Activated CD8-positive, alpha-beta T cell treated with anti-CD3 and anti-CD28 coated beads for 36 hours (primary cell): ENCODE results near the gene AOPEP. TPM values are rescaled to one million over a fixed set of nuclear protein-coding genes. Genes with fewer than 3 reads are reported as not detected.
A peak's percentile ranks its signal among the peaks of the same experiment; 100 is the strongest.

Experiments
- ATAC-seq: fragments of 200-7000 bp; cut with Tn5 transposase; one replicate; pipeline ENCODE4 v1.10.0; 2021; ENCODE audit warnings: mild to moderate bottlenecking, moderate library complexity
- CTCF ChIA-PET: fragments of 350-600 bp; sonication (Branson Sonifier 250); formaldehyde crosslinking; loops from one replicate; lab custom pipeline; 2021; ENCODE audit warnings: antibody characterized with exemption; lab: Charles Lee
- POLR2A ChIA-PET: fragments of 350-600 bp; sonication (Branson Sonifier 250); formaldehyde crosslinking; loops from one replicate; lab custom pipeline; 2021; ENCODE audit warnings: antibody characterized with exemption; lab: Charles Lee
- DNase-seq: peaks from one replicate; pipeline ENCODE4 v3.0.0-alpha.2; 2020
- H3K27ac Mint-ChIP-seq: one replicate; pipeline ENCODE4 v1.8.0; 2021; ENCODE audit warnings: mild to moderate bottlenecking, mixed read lengths
- H3K27me3 Mint-ChIP-seq: one replicate; pipeline ENCODE4 v1.8.0; 2021; ENCODE audit warnings: mixed read lengths
- H3K36me3 Mint-ChIP-seq: one replicate; pipeline ENCODE4 v1.8.0; 2021; ENCODE audit warnings: low read depth, mixed read lengths
- H3K4me1 Mint-ChIP-seq: one replicate; pipeline ENCODE4 v1.8.0; 2021; ENCODE audit warnings: low read depth, mixed read lengths
- H3K4me3 Mint-ChIP-seq: one replicate; pipeline ENCODE4 v1.8.0; 2021; ENCODE audit warnings: mild to moderate bottlenecking, moderate library complexity, mixed read lengths
- H3K9me3 Mint-ChIP-seq: one replicate; pipeline ENCODE4 v1.8.0; 2021; ENCODE audit warnings: mixed read lengths
- intact Hi-C: fragments of 100-400 bp; cut with micrococcal nuclease; formaldehyde crosslinking; loops from one replicate; pipeline ENCODE4 v1.10.0; 2022
- microRNA-seq: library from miRNA; unstranded; fragments of <30 nt; microRNA quantifications from one replicate; pipeline ENCODE4 v1.2.0, GENCODE V29; 2022; ENCODE audit warnings: borderline microRNAs expressed, borderline replicate concordance
- total RNA-seq, 2 experiments: library from RNA; stranded (reverse); gene quantifications; one replicate each; pipeline ENCODE4 v1.2.3, GENCODE V29; 2021
- TF ChIP-seq, protein P1 (sequence below): fragments of 200-600 bp; IDR thresholded peaks from one replicate; pipeline ENCODE4 v1.8.0; 2022; ENCODE audit warnings: antibody characterized with exemption, mild to moderate bottlenecking

Gene AOPEP
- total RNA-seq, 2 experiments from 2014 or later, result 7.1 to 8.7 TPM

DNA sequence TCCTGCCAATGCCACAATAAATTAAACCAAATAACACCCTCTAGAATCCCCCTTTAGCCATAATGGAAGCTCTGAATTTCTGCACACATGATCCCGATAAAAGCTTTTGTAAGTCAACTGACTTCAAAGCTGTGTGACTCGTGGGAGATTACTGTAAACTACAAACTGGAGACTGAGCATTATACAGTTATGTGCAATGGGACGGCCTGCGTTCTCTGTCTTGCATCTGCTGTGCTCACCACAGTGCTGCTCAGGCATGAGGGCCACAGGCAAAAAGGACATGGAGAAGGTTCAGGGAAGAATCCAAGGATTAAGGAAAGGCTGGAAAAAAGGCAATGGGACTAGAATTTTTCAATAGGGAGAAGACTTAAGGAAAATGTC lies 406.8 kb downstream of the AOPEP start:
- intact Hi-C loops, result no loop called here
- ChIA-PET CTCF (no interaction called here), POLR2A (no interaction called here)
- DNase-seq (no peak), ATAC-seq (no peak)
- Mint-ChIP-seq H3K4me3 (no peak overlapping the region), H3K9me3 (no peaks in the 10 kb centered on the region), H3K27me3 (no peaks in the 10 kb centered on the region), H3K36me3 (no peaks in the 10 kb centered on the region), H3K4me1 (no peaks in the 10 kb centered on the region), H3K27ac (no peak overlapping the region)
- TF ChIP-seq, protein P1, sequence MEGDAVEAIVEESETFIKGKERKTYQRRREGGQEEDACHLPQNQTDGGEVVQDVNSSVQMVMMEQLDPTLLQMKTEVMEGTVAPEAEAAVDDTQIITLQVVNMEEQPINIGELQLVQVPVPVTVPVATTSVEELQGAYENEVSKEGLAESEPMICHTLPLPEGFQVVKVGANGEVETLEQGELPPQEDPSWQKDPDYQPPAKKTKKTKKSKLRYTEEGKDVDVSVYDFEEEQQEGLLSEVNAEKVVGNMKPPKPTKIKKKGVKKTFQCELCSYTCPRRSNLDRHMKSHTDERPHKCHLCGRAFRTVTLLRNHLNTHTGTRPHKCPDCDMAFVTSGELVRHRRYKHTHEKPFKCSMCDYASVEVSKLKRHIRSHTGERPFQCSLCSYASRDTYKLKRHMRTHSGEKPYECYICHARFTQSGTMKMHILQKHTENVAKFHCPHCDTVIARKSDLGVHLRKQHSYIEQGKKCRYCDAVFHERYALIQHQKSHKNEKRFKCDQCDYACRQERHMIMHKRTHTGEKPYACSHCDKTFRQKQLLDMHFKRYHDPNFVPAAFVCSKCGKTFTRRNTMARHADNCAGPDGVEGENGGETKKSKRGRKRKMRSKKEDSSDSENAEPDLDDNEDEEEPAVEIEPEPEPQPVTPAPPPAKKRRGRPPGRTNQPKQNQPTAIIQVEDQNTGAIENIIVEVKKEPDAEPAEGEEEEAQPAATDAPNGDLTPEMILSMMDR, result no peak

DNA sequence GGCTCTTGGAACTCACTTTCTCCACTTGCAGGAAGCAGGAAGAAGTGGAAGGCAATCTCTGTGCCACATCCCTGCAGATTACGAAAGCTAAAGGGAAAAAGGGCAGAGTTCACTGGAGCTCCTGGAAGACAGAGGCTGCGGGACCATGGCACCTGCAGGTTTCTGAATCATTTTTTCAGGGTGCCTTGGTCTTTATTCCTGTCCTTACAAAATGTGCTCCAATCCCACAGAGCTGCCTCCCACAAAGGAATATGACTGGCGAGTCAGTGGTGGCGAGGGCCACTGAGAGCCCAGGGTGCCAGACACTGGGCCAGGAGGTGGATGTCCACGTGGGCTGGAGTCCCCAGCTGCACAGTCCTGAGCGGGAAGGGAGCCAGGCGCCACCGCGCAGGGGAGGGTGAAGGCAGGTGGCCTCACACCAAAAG lies 408.0 kb downstream of the AOPEP start:
- ChIA-PET POLR2A (no interaction called here), CTCF (interaction anchor here (1.3 kb wide), 1 partner anchor 453 kb away, joined by 5 read pairs; no protein-coding TSS in a partner anchor)
- Mint-ChIP-seq H3K9me3 (no peaks in the 10 kb centered on the region), H3K36me3 (no peaks in the 10 kb centered on the region), H3K4me3 (no peak overlapping the region), H3K27me3 (no peaks in the 10 kb centered on the region), H3K27ac (no peak overlapping the region), H3K4me1 (no peaks in the 10 kb centered on the region)
- intact Hi-C loops, result no loop called here
- DNase-seq (no peak), ATAC-seq (no peak)
- TF ChIP-seq, protein P1, result no peak

DNA sequence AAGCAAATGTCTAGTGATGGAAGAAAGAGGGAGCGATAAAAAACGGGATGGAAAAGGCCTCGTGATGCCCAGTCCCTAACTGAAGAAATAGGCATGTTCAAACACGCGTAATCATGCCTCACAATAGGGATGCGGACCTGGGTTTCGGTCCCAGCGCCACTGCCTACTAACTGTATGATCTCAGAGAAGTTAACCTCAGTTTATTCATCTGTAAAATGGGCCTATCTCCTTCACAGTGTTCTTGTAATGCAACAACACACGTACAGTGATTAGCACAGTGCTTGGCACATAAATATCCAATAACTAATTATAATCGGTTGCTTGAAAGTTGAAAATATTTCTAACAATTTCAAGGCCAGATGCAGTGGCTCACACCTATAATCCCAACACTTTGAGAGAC lies 409.3 kb downstream of the AOPEP start:
- ATAC-seq (no peak), DNase-seq (no peak)
- POLR2A ChIA-PET, result no interaction called here
- Mint-ChIP-seq H3K4me3 (no peak overlapping the region), H3K4me1 (no peaks in the 10 kb centered on the region), H3K9me3 (no peaks in the 10 kb centered on the region), H3K36me3 (no peaks in the 10 kb centered on the region), H3K27ac (no peak overlapping the region), H3K27me3 (no peaks in the 10 kb centered on the region)
- TF ChIP-seq, protein P1, result no peak
- intact Hi-C loops, result no loop called here
- CTCF ChIA-PET, result no interaction called here

Small RNA genes within 50 kb of the gene (microRNA-seq; reads per million reads assigned to microRNA genes)
- 1.5 reads per million for gene MIR2278
- 875 reads per million, percentile 87 among the genes with 10 or more reads in this experiment for gene MIR23B
- not detected for gene MIR24-1
- 260 reads per million, percentile 78 among the genes with 10 or more reads in this experiment for gene MIR27B
- not detected for gene MIR3074
- 1.2 reads per million for gene MIR6081

Other genes with a start within 250 kb of the AOPEP start
- gene PCAT7, start 171.6 kb upstream of the AOPEP start, total RNA-seq, result not detected
- not detected for gene FBP2, start 132.9 kb upstream of the AOPEP start, total RNA-seq
- 1 to 10 TPM; 1.2 to 1.4 TPM for gene FBP1, start 87.2 kb upstream of the AOPEP start, total RNA-seq